K562 (cell line): ENCODE results near the gene SYCN. TPM values are rescaled to one million over a fixed set of nuclear protein-coding genes. Genes with fewer than 3 reads are reported as not detected.

Experiments used
- ADNP ChIP-seq: fragments of 200-800 bp; sonication (Bioruptor generic); IDR thresholded peaks from 2 replicates; pipeline ENCODE4 v1.6.1; 2016; ENCODE audit warnings: missing genetic modification characterization, missing compliant biosample characterization
- ATF1 ChIP-seq, 2 experiments: fragments of 450-650 bp in 1 of 2; IDR thresholded peaks; 2 replicates each; pipeline ENCODE4 v1.6.1; 2016; ENCODE audit warnings: missing compliant biosample characterization in 1 of 2, missing genetic modification characterization in 1 of 2
- ERF ChIP-seq: fragments of 450-650 bp; formaldehyde crosslinking; IDR thresholded peaks from 2 replicates; pipeline ENCODE4 v1.4.0; 2020; ENCODE audit warnings: mild to moderate bottlenecking, mixed read lengths
- MAX ChIP-seq: sonication (generic); formaldehyde crosslinking; IDR thresholded peaks from 2 replicates; pipeline ENCODE4 v1.9.0; 2022; ENCODE audit warnings: mild to moderate bottlenecking, missing genetic modification reagents
- SNAPC5 ChIP-seq: fragments of 250-450 bp; sonication (Bioruptor Pico); IDR thresholded peaks from 2 replicates; pipeline ENCODE4 v1.8.0; 2021; ENCODE audit warnings: moderate library complexity, mild to moderate bottlenecking, inconsistent platforms
- ZBTB40 ChIP-seq, 2 experiments: fragments of 450-650 bp in 1 of 2; sonication (generic) in 1 of 2; formaldehyde crosslinking in 1 of 2; IDR thresholded peaks; 2 replicates each; pipeline versions ENCODE4 v1.7.1 to v1.9.0; 2016 to 2022; ENCODE audit warnings: inconsistent platforms in 1 of 2, mild to moderate bottlenecking in 1 of 2, missing genetic modification reagents in 1 of 2
- polyA plus RNA-seq, 8 experiments: library from polyadenylated mRNA; depleted of rRNA in 4 of 8; stranded (reverse) in 5 of 8; unstranded in 3 of 8; fragments of >200 nt; fragmentation: Nextera tagmentation in 2 of 8; fragmentation: Illumina TruSeq in 1 of 8; extraction: Ambion mirVana in 2 of 8; extraction: Trizol in 1 of 8; gene quantifications; 2 replicates each; pipeline versions ENCODE4 v1.2.1 to v1.2.3, GENCODE V29; 2011 to 2014; ENCODE audit warnings: inconsistent platforms in 1 of 8, missing spikeins in 1 of 8
- total RNA-seq, 7 experiments: library from RNA; depleted of rRNA in 6 of 7; stranded (reverse); fragments of >200 nt in 6 of 7; fragmentation: Illumina TruSeq in 2 of 7; extraction: Trizol in 2 of 7; gene quantifications; 2 replicates each; pipeline versions ENCODE4 v1.2.1 to v1.2.3, GENCODE V29; 2011 to 2021; ENCODE audit warnings: low replicate concordance in 1 of 7

The SYCN gene
- total and polyA plus RNA-seq, 9 of the 15 experiments (the other 6 are each of a cell fraction or from before 2014, with no cell fraction given): not detected

GRCh38 chr19:39205449-39205764 lies 1.3 kb upstream of the SYCN start (continued):
- peak; percentile 14; the same call in 1 of the 2 replicates for TF ChIP-seq ZBTB40 (IDR thresholded peaks at IDR 0.05)
- TF ChIP-seq ZBTB40 (CRISPR knock-in tag; IDR thresholded peaks at IDR 0.05): no peak
- TF ChIP-seq MAX: 0 out of 2 replicates have a peak, but pooled peaks have one; percentile 5
- TF ChIP-seq ATF1 (CRISPR knock-in tag; IDR thresholded peaks at IDR 0.05): no peak
- TF ChIP-seq ATF1 (tag; IDR thresholded peaks at IDR 0.05): peak; percentile 4; the same call in 1 of the 2 replicates
- TF ChIP-seq ADNP (tag): peak; percentile 72; the same call in 1 of the 2 replicates
- no peak for TF ChIP-seq SNAPC5
- TF ChIP-seq ERF (CRISPR knock-in tag): no peak
- TF ChIP-seq, all 486 proteins: peak for 6
